NT2/D1 (cell line): Measurements from ENCODE around the gene HAS3.
"Not testable (repeated sequence)": the region's sequence is repeated elsewhere in the genome, so short reads cannot be mapped to it uniquely, and the experiment has no call there.

Experiments used
- DNase-seq: peaks from one replicate; pipeline ENCODE4 v3.0.0-alpha.2; 2011; ENCODE audit warnings: low read depth, low spot score
- H3K27me3 ChIP-seq: 2 replicates; pipeline ENCODE4 v1.6.0; 2011; ENCODE audit warnings: mild to moderate bottlenecking; ENCODE audit not compliant: insufficient read length, insufficient read depth
- H3K36me3 ChIP-seq: 2 replicates; pipeline ENCODE4 v1.6.1; 2011; ENCODE audit warnings: mild to moderate bottlenecking, low read length, mixed read lengths; ENCODE audit not compliant: insufficient read depth, insufficient read length
- H3K4me1 ChIP-seq: 2 replicates; pipeline ENCODE4 v1.5.1; 2011; ENCODE audit not compliant: insufficient read depth, insufficient read length
- H3K4me3 ChIP-seq: 2 replicates; pipeline ENCODE4 v1.5.1; 2011; ENCODE audit warnings: low read depth; ENCODE audit not compliant: insufficient read length
- H3K9ac ChIP-seq: 2 replicates; pipeline ENCODE4 v1.6.0; 2011; ENCODE audit warnings: low read depth; ENCODE audit not compliant: insufficient read length
- H3K9me3 ChIP-seq: 2 replicates; pipeline ENCODE4 v1.5.1; 2011; ENCODE audit warnings: mild to moderate bottlenecking, low read length; ENCODE audit not compliant: insufficient read depth
- SUZ12 ChIP-seq: IDR thresholded peaks from 2 replicates; pipeline ENCODE4 v1.6.1; 2011; ENCODE audit not compliant: insufficient read length, insufficient read depth; ENCODE audit errors: extremely low read depth
- YY1 ChIP-seq: IDR thresholded peaks from 2 replicates; pipeline ENCODE4 v1.6.1; 2011; ENCODE audit not compliant: insufficient read length, insufficient read depth
- ZNF274 ChIP-seq: IDR thresholded peaks from 2 replicates; pipeline ENCODE4 v1.6.1; 2011; ENCODE audit warnings: mild to moderate bottlenecking, low read depth, low read length

HAS3 gene

GRCh38 chr16:69118994-69119393, 13.5 kb downstream of the HAS3 start:
- peaks cover 2% of the 10 kb centered on the region for H3K4me1 ChIP-seq
- DNase-seq, result no peak
- peaks cover 82% of the 10 kb centered on the region for H3K36me3 ChIP-seq
- H3K9me3 ChIP-seq, result peaks cover 18% of the 10 kb centered on the region; the same call in 1 of the 2 replicates
- H3K27me3 ChIP-seq, result no peaks in the 10 kb centered on the region
- no peak overlapping the region for H3K9ac ChIP-seq
- H3K4me3 ChIP-seq, result no peak overlapping the region
- no peak for TF ChIP-seq YY1
- no peak for TF ChIP-seq SUZ12
- no peak for TF ChIP-seq ZNF274

- Histone ChIP-seq H3K9ac (no peak overlapping the region), H3K4me3 (no peak overlapping the region), H3K9me3 (peaks cover 18% of the 10 kb centered on the region; the same call in 1 of the 2 replicates), H3K4me1 (peaks cover 2% of the 10 kb centered on the region), H3K27me3 (no peaks in the 10 kb centered on the region), H3K36me3 (peaks cover 80% of the 10 kb centered on the region)
- TF ChIP-seq SUZ12, result no peak
- TF ChIP-seq YY1, result no peak
- no peak for TF ChIP-seq ZNF274
- no peak for DNase-seq
Measured at GRCh38 chr16:69119536-69119935, 14.1 kb downstream of the HAS3 start.

GRCh38 chr16:69120096-69120664, 14.7 kb downstream of the HAS3 start:
- H3K4me3 ChIP-seq, result no peak overlapping the region
- TF ChIP-seq YY1 (no peak), ZNF274 (no peak), SUZ12 (no peak)
- no peak overlapping the region for H3K9ac ChIP-seq
- no peak for DNase-seq
- peaks cover 1% of the 10 kb centered on the region for H3K4me1 ChIP-seq
- peaks cover 18% of the 10 kb centered on the region; the same call in 1 of the 2 replicates for H3K9me3 ChIP-seq
- H3K36me3 ChIP-seq, result peaks cover 75% of the 10 kb centered on the region
- H3K27me3 ChIP-seq, result no peaks in the 10 kb centered on the region

- peaks cover 61% of the 10 kb centered on the region for H3K36me3 ChIP-seq
- no peak overlapping the region for H3K9ac ChIP-seq
- H3K27me3 ChIP-seq, result no peaks in the 10 kb centered on the region
- peaks cover 3% of the 10 kb centered on the region; the same call in 1 of the 2 replicates for H3K9me3 ChIP-seq
- no peak overlapping the region for H3K4me3 ChIP-seq
- no peak for TF ChIP-seq YY1
- no peak for TF ChIP-seq ZNF274
- TF ChIP-seq SUZ12, result no peak
- DNase-seq, result no peak
- no peaks in the 10 kb centered on the region for H3K4me1 ChIP-seq
Measured at GRCh38 chr16:69123910-69124309, 18.5 kb downstream of the HAS3 start.

- H3K4me1 ChIP-seq, H3K27me3 ChIP-seq, H3K4me3 ChIP-seq, H3K9ac ChIP-seq, DNase-seq, H3K9me3 ChIP-seq: not testable (repeated sequence)
- peaks cover 57% of the 10 kb centered on the region for H3K36me3 ChIP-seq
Measured at GRCh38 chr16:69124406-69124805, 19.0 kb downstream of the HAS3 start.

- peaks cover 52% of the 10 kb centered on the region for H3K36me3 ChIP-seq
- H3K9me3 ChIP-seq, H3K4me1 ChIP-seq, H3K4me3 ChIP-seq, H3K27me3 ChIP-seq, H3K9ac ChIP-seq, DNase-seq: not testable (repeated sequence)
Measured at GRCh38 chr16:69124961-69125360, 19.5 kb downstream of the HAS3 start.

- no peak overlapping the region for H3K4me3 ChIP-seq
- no peaks in the 10 kb centered on the region for H3K4me1 ChIP-seq
- no peak for DNase-seq
- no peaks in the 10 kb centered on the region for H3K27me3 ChIP-seq
- peaks cover 50% of the 10 kb centered on the region for H3K36me3 ChIP-seq
- TF ChIP-seq SUZ12 (no peak), YY1 (no peak), ZNF274 (no peak)
- no peak overlapping the region for H3K9ac ChIP-seq
- H3K9me3 ChIP-seq, result no peaks in the 10 kb centered on the region
Measured at GRCh38 chr16:69126221-69126620, 20.8 kb downstream of the HAS3 start.

GRCh38 chr16:69126801-69127200, 21.3 kb downstream of the HAS3 start:
- not testable (repeated sequence) for H3K4me3 ChIP-seq, H3K27me3 ChIP-seq, H3K9me3 ChIP-seq, H3K9ac ChIP-seq, DNase-seq, H3K4me1 ChIP-seq
- H3K36me3 ChIP-seq, result peaks cover 47% of the 10 kb centered on the region
